Neural progenitor cell (in vitro differentiated cells): Measurements from ENCODE around the gene SLMAP. TPM values are rescaled to one million over a fixed set of nuclear protein-coding genes. Genes with fewer than 3 reads are reported as not detected.

ENCODE experiments used
- DNase-seq: peaks from one replicate; pipeline ENCODE4 v3.0.0-alpha.2; 2016; ENCODE audit warnings: low spot score
- H2AFZ ChIP-seq: fragments of 200-600 bp; sonication (generic); replicated peaks from 2 replicates; pipeline ENCODE4 v1.6.1; 2016; ENCODE audit warnings: antibody characterized with exemption
- H3F3A ChIP-seq: fragments of 200-600 bp; sonication (generic); 2 replicates; pipeline ENCODE4 v1.6.1; 2016; ENCODE audit warnings: antibody characterized with exemption, low read depth
- H3K27ac ChIP-seq: fragments of 200-600 bp; sonication (generic); 2 replicates; pipeline ENCODE4 v1.5.1; 2016; ENCODE audit warnings: mild to moderate bottlenecking
- H3K27me3 ChIP-seq: fragments of 200-600 bp; sonication (generic); 2 replicates; pipeline ENCODE4 v1.6.1; 2016; ENCODE audit warnings: mild to moderate bottlenecking, moderate library complexity
- H3K36me3 ChIP-seq: fragments of 200-600 bp; sonication (generic); 2 replicates; pipeline ENCODE4 v1.5.1; 2016
- H3K4me1 ChIP-seq: fragments of 200-600 bp; sonication (generic); 2 replicates; pipeline ENCODE4 v1.6.1; 2016; ENCODE audit warnings: mixed run types
- H3K4me2 ChIP-seq: fragments of 200-600 bp; sonication (generic); 2 replicates; pipeline ENCODE4 v1.6.1; 2016
- H3K4me3 ChIP-seq: fragments of 200-600 bp; sonication (generic); 2 replicates; pipeline ENCODE4 v1.5.1; 2016
- H3K79me2 ChIP-seq: fragments of 200-600 bp; sonication (generic); 2 replicates; pipeline ENCODE4 v1.6.1; 2016; ENCODE audit warnings: low read depth
- H3K9ac ChIP-seq: fragments of 200-600 bp; sonication (generic); 2 replicates; pipeline ENCODE4 v1.6.1; 2016
- H3K9me3 ChIP-seq: fragments of 200-600 bp; sonication (generic); 2 replicates; pipeline ENCODE4 v1.5.1; 2016; ENCODE audit warnings: low read depth
- H4K20me1 ChIP-seq: fragments of 200-600 bp; sonication (generic); 2 replicates; pipeline ENCODE4 v1.6.1; 2016; ENCODE audit warnings: low read depth
- H3K27ac Mint-ChIP-seq: 3 replicates; pipeline ENCODE4 v1.8.0; 2021; ENCODE audit warnings: mixed read lengths
- H3K27me3 Mint-ChIP-seq: 2 replicates; pipeline ENCODE4 v1.8.0; 2022; ENCODE audit warnings: low read depth, mild to moderate bottlenecking, inconsistent platforms, moderate library complexity, mixed read lengths; ENCODE audit not compliant: insufficient read depth
- H3K36me3 Mint-ChIP-seq: 3 replicates; pipeline ENCODE4 v1.8.0; 2021; ENCODE audit warnings: mixed read lengths
- H3K4me1 Mint-ChIP-seq: 3 replicates; pipeline ENCODE4 v1.8.0; 2021; ENCODE audit warnings: mixed read lengths
- H3K4me3 Mint-ChIP-seq: 3 replicates; pipeline ENCODE4 v1.8.0; 2021; ENCODE audit warnings: mild to moderate bottlenecking, moderate library complexity, mixed read lengths
- H3K9me3 Mint-ChIP-seq: 3 replicates; pipeline ENCODE4 v1.8.0; 2020; ENCODE audit warnings: mixed read lengths
- CTCF ChIP-seq: fragments of 200-600 bp; sonication (generic); IDR thresholded peaks from 2 replicates; pipeline ENCODE4 v1.5.1; 2017; ENCODE audit warnings: antibody characterized with exemption, mild to moderate bottlenecking
- EZH2 ChIP-seq: fragments of 200-600 bp; sonication (generic); IDR thresholded peaks from 2 replicates; pipeline ENCODE4 v1.6.1; 2017; ENCODE audit warnings: antibody characterized with exemption, mild to moderate bottlenecking, moderate library complexity
- EZH2phosphoT487 ChIP-seq: fragments of 200-600 bp; sonication (generic); IDR thresholded peaks from 2 replicates; pipeline ENCODE4 v1.6.1; 2017; ENCODE audit warnings: antibody characterized with exemption
- total RNA-seq: library from RNA; depleted of rRNA; stranded (reverse); fragments of >200 nt; gene quantifications from 2 replicates; pipeline ENCODE4 v1.2.3, GENCODE V29; 2015; ENCODE audit warnings: low replicate concordance

SLMAP gene
- total RNA-seq, 1 donor from 2014 or later, result 59.4 TPM

GRCh38 chr3:57892423-57892822 is 136.3 kb downstream of the SLMAP start:
- Histone ChIP-seq H3K9me3 (no peaks in the 10 kb centered on the region), H2AFZ (no peak overlapping the region), H3F3A (peaks cover 6% of the 10 kb centered on the region), H3K27ac (no peak overlapping the region), H3K36me3 (peaks cover 4% of the 10 kb centered on the region), H3K9ac (no peak overlapping the region), H4K20me1 (no peaks in the 10 kb centered on the region), H3K4me2 (no peak overlapping the region), H3K4me1 (no peaks in the 10 kb centered on the region), H3K4me3 (no peak overlapping the region), H3K27me3 (no peaks in the 10 kb centered on the region), H3K79me2 (no peaks in the 10 kb centered on the region)
- peaks cover 2% of the 10 kb centered on the region for H3K27me3 Mint-ChIP-seq
- H3K4me3 Mint-ChIP-seq, result no peak overlapping the region
- H3K4me1 Mint-ChIP-seq, result no peaks in the 10 kb centered on the region
- no peak for TF ChIP-seq EZH2
- no peak for TF ChIP-seq CTCF
- no peak for TF ChIP-seq EZH2phosphoT487
- no peaks in the 10 kb centered on the region for H3K9me3 Mint-ChIP-seq
- DNase-seq, result no peak
- H3K27ac Mint-ChIP-seq, result no peak overlapping the region
- peaks cover 4% of the 10 kb centered on the region for H3K36me3 Mint-ChIP-seq

GRCh38 chr3:57893156-57893555 is 137.0 kb downstream of the SLMAP start:
- no peaks in the 10 kb centered on the region for H3K79me2 ChIP-seq
- TF ChIP-seq CTCF, result no peak
- no peak for TF ChIP-seq EZH2phosphoT487
- no peak for TF ChIP-seq EZH2
- Mint-ChIP-seq H3K4me3 (no peak overlapping the region), H3K27me3 (peaks cover 2% of the 10 kb centered on the region), H3K27ac (no peak overlapping the region), H3K9me3 (no peaks in the 10 kb centered on the region), H3K4me1 (no peaks in the 10 kb centered on the region), H3K36me3 (no peaks in the 10 kb centered on the region)
- no peak overlapping the region for H3K4me2 ChIP-seq
- no peaks in the 10 kb centered on the region for H4K20me1 ChIP-seq
- H3K36me3 ChIP-seq, result peaks cover 4% of the 10 kb centered on the region
- no peaks in the 10 kb centered on the region for H3K4me1 ChIP-seq
- H3K27ac ChIP-seq, result no peak overlapping the region
- no peaks in the 10 kb centered on the region for H3K27me3 ChIP-seq
- H2AFZ ChIP-seq, result no peak overlapping the region
- H3K9me3 ChIP-seq, result no peaks in the 10 kb centered on the region
- no peak overlapping the region for H3K4me3 ChIP-seq
- peaks cover 6% of the 10 kb centered on the region for H3F3A ChIP-seq
- DNase-seq, result no peak
- no peak overlapping the region for H3K9ac ChIP-seq

- no peaks in the 10 kb centered on the region for H3K79me2 ChIP-seq
- peaks cover 6% of the 10 kb centered on the region for H3F3A ChIP-seq
- DNase-seq, result no peak
- no peaks in the 10 kb centered on the region for H3K9me3 ChIP-seq
- no peaks in the 10 kb centered on the region for H4K20me1 ChIP-seq
- peaks cover 4% of the 10 kb centered on the region for H3K36me3 ChIP-seq
- TF ChIP-seq CTCF (no peak), EZH2phosphoT487 (no peak), EZH2 (no peak)
- H3K4me3 ChIP-seq, result no peak overlapping the region
- no peak overlapping the region for H3K9ac ChIP-seq
- H3K4me2 ChIP-seq, result no peak overlapping the region
- H3K27ac ChIP-seq, result no peak overlapping the region
- H3K4me1 ChIP-seq, result no peaks in the 10 kb centered on the region
- H3K4me1 Mint-ChIP-seq, result no peaks in the 10 kb centered on the region
- no peaks in the 10 kb centered on the region for H3K27me3 ChIP-seq
- H3K4me3 Mint-ChIP-seq, result no peak overlapping the region
- H3K36me3 Mint-ChIP-seq, result no peaks in the 10 kb centered on the region
- H3K27ac Mint-ChIP-seq, result no peak overlapping the region
- no peak overlapping the region for H2AFZ ChIP-seq
- H3K27me3 Mint-ChIP-seq, result peaks cover 2% of the 10 kb centered on the region
- H3K9me3 Mint-ChIP-seq, result no peaks in the 10 kb centered on the region
These were observed 137.6 kb downstream of the SLMAP start for GRCh38 chr3:57893668-57894067.
